ENCODE measurements around the gene MEGF11. TPM values are rescaled to one million over a fixed set of nuclear protein-coding genes. Genes with fewer than 3 reads are reported as not detected.

MEGF11 gene
- total RNA-seq, 1 experiment from 2014 or later: 1.2 TPM

GRCh38 chr15:66153549-66154415, 99.8 kb downstream of the MEGF11 start:
- H3K9me3 Mint-ChIP-seq: no peaks in the 10 kb centered on the region

More at GRCh38 chr15:66153549-66154415, 99.8 kb downstream of the MEGF11 start:
- Histone ChIP-seq H4K91ac (ENCODE audit: insufficient read length, low read depth, low read length) (no peak overlapping the region), H2BK5ac (ENCODE audit: insufficient read length, low read length) (no peak overlapping the region), H2BK15ac (ENCODE audit: low read depth, low read length) (no peak overlapping the region), H3K4me2 (ENCODE audit: insufficient read depth, insufficient read length, low read length) (no peak overlapping the region), H3K9me3 (ENCODE audit: control insufficient read depth, low read depth, low read length) (no peaks in the 10 kb centered on the region), H3K27me3 (ENCODE audit: insufficient read depth, low read length) (no peaks in the 10 kb centered on the region), H3K18ac (ENCODE audit: insufficient read length, low read depth, low read length) (no peak overlapping the region), H3K23me2 (ENCODE audit: insufficient read length, low read depth, low read length, poor library complexity, severe bottlenecking) (no peaks in the 10 kb centered on the region), H4K20me1 (ENCODE audit: control insufficient read depth, insufficient read depth, insufficient read length) (no peaks in the 10 kb centered on the region), H2BK20ac (ENCODE audit: low read depth, low read length, poor library complexity, severe bottlenecking) (no peak overlapping the region), H3K56ac (ENCODE audit: insufficient read length, low read depth, low read length) (no peak overlapping the region), H3T11ph (ENCODE audit: low read length) (no peak overlapping the region), H3K4ac (ENCODE audit: low read depth, low read length) (no peak overlapping the region), H3K9ac (ENCODE audit: extremely low read depth, insufficient read length, low read length) (no peak overlapping the region), H3K4me1 (ENCODE audit: insufficient read depth, low read length) (no peaks in the 10 kb centered on the region), H3K27ac (ENCODE audit: insufficient read length, low read depth, low read length) (no peak overlapping the region), H3K79me1 (ENCODE audit: insufficient read depth, low read depth, low read length, poor library complexity, severe bottlenecking) (no peaks in the 10 kb centered on the region), H3K79me2 (ENCODE audit: insufficient read depth, low read length) (no peaks in the 10 kb centered on the region), H2BK120ac (ENCODE audit: low read depth, low read length, poor library complexity, severe bottlenecking) (no peak overlapping the region), H2AK5ac (ENCODE audit: insufficient read length, low read length) (no peak overlapping the region), H2BK12ac (ENCODE audit: insufficient read length, low read depth, low read length) (no peak overlapping the region), H3K14ac (ENCODE audit: insufficient read depth, low read length) (no peak overlapping the region), H4K8ac (replicated peaks; ENCODE audit: insufficient read length, low read depth, low read length) (no peak overlapping the region), H3K23ac (ENCODE audit: insufficient read length, low read depth, low read length) (no peak overlapping the region), H4K5ac (ENCODE audit: insufficient read length, low read depth, low read length) (no peak overlapping the region), H2AFZ (ENCODE audit: low read length) (no peak overlapping the region)
- H3K27ac Mint-ChIP-seq: 0 out of 7 replicates have a peak overlapping the region, but pooled peaks of 1 of the 3 experiments have one; percentile 33
- H3K27me3 Mint-ChIP-seq (ENCODE audit: low read depth): peaks cover 3% of the 10 kb centered on the region
- WGBS (ENCODE audit: extremely low coverage, insufficient read length, low lambda C conversion rate): no CpG with 5 or more reads among the region's 15 CpGs
- no peak for TF ChIP-seq CTCF (conservative IDR thresholded peaks at IDR 0.05)
- H3K4me3 Mint-ChIP-seq: no peak overlapping the region; a peak in 1 of 5 replicates
- peaks cover 10 to 24% of the 10 kb centered on the region in 2 experiments for H3K4me1 Mint-ChIP-seq
- no peaks in the 10 kb centered on the region; a peak in 2 of 7 replicates for H3K36me3 Mint-ChIP-seq (ENCODE audit: insufficient read depth in 1 of 3, low read depth in 3 of 3)
- DNase-seq: no peak
